ENCODE data around the gene GGT5.

The GGT5 gene

GRCh38 chr22:24179478-24180210 is 65.2 kb downstream of the GGT5 start:
- TF ChIP-seq NFRKB (IDR thresholded peaks at IDR 0.05) (no peak), BHLHE40 (IDR thresholded peaks at IDR 0.05; ENCODE audit: borderline replicate concordance) (no peak), ELF4 (IDR thresholded peaks at IDR 0.05) (no peak), CTBP1 (IDR thresholded peaks at IDR 0.05; ENCODE audit: borderline replicate concordance) (no peak), FOXA1 (IDR thresholded peaks at IDR 0.05) (no peak), FOXM1 (IDR thresholded peaks at IDR 0.05; ENCODE audit: borderline replicate concordance) (no peak), SUZ12 (IDR thresholded peaks at IDR 0.05) (no peak), SP1 (IDR thresholded peaks at IDR 0.05) (no peak), HDGF (IDR thresholded peaks at IDR 0.05; ENCODE audit: borderline replicate concordance) (no peak), FOXK2 (IDR thresholded peaks at IDR 0.05) (no peak), LEF1 (IDR thresholded peaks at IDR 0.05; ENCODE audit: borderline replicate concordance) (no peak), ARNT (IDR thresholded peaks at IDR 0.05) (no peak), L3MBTL2 (conservative IDR thresholded peaks at IDR 0.05) (no peak), PKNOX1 (IDR thresholded peaks at IDR 0.05) (no peak), ZNF384 (IDR thresholded peaks at IDR 0.05) (no peak), TARDBP (IDR thresholded peaks at IDR 0.05) (no peak)
- CTCF ChIA-PET = interaction anchor here (0.8 to 1.1 kb wide), 3 partner anchors 10 to 68 kb away, joined by 3 to 7 read pairs (median 4); no protein-coding TSS in a partner anchor
- POLR2A ChIA-PET = interaction anchor here (1.1 kb wide), 1 partner anchor 90 kb away, joined by 3 read pairs; no protein-coding TSS in a partner anchor
- DNase-seq (ENCODE audit: extremely low spot score) = no peak

- DNase-seq (ENCODE audit: extremely low spot score) = peak; percentile 60
- TF ChIP-seq FOXA1 (IDR thresholded peaks at IDR 0.05) (no peak), LEF1 (IDR thresholded peaks at IDR 0.05; ENCODE audit: borderline replicate concordance) (no peak), SP1 (IDR thresholded peaks at IDR 0.05) (no peak), BHLHE40 (IDR thresholded peaks at IDR 0.05; ENCODE audit: borderline replicate concordance) (no peak), NFRKB (IDR thresholded peaks at IDR 0.05) (no peak), L3MBTL2 (conservative IDR thresholded peaks at IDR 0.05) (no peak), HDGF (IDR thresholded peaks at IDR 0.05; ENCODE audit: borderline replicate concordance) (no peak), CTBP1 (IDR thresholded peaks at IDR 0.05; ENCODE audit: borderline replicate concordance) (no peak), FOXK2 (IDR thresholded peaks at IDR 0.05) (no peak), ELF4 (IDR thresholded peaks at IDR 0.05) (no peak), FOXM1 (IDR thresholded peaks at IDR 0.05; ENCODE audit: borderline replicate concordance) (no peak), PKNOX1 (IDR thresholded peaks at IDR 0.05) (no peak), SUZ12 (IDR thresholded peaks at IDR 0.05) (no peak)
- ChIA-PET POLR2A (no interaction called here), CTCF (interaction anchor here (0.8 to 1.1 kb wide), 3 partner anchors 11 to 69 kb away, joined by 3 to 7 read pairs (median 4); no protein-coding TSS in a partner anchor)
Observed at GRCh38 chr22:24178502-24179440, 66.1 kb downstream of the GGT5 start.

- POLR2A ChIA-PET = no interaction called here
- TF ChIP-seq TARDBP (IDR thresholded peaks at IDR 0.05) (no peak), FOXM1 (IDR thresholded peaks at IDR 0.05; ENCODE audit: borderline replicate concordance) (no peak), ARNT (IDR thresholded peaks at IDR 0.05) (no peak), NFRKB (IDR thresholded peaks at IDR 0.05) (no peak), FOXA1 (IDR thresholded peaks at IDR 0.05) (no peak), FOXK2 (IDR thresholded peaks at IDR 0.05) (no peak), L3MBTL2 (conservative IDR thresholded peaks at IDR 0.05) (no peak), CTBP1 (IDR thresholded peaks at IDR 0.05; ENCODE audit: borderline replicate concordance) (no peak), SUZ12 (IDR thresholded peaks at IDR 0.05) (no peak), BHLHE40 (IDR thresholded peaks at IDR 0.05; ENCODE audit: borderline replicate concordance) (no peak), ZNF384 (IDR thresholded peaks at IDR 0.05) (no peak), HDGF (IDR thresholded peaks at IDR 0.05; ENCODE audit: borderline replicate concordance) (no peak), SP1 (IDR thresholded peaks at IDR 0.05) (no peak)
Observed at GRCh38 chr22:24178021-24178431, 66.9 kb downstream of the GGT5 start.

GRCh38 chr22:24177456-24177855 is 67.4 kb downstream of the GGT5 start:
- ChIA-PET POLR2A (interaction anchor here (0.6 kb wide), 1 partner anchor 47 kb away, joined by 3 read pairs; no protein-coding TSS in a partner anchor), CTCF (no interaction called here)
- TF ChIP-seq LEF1 (IDR thresholded peaks at IDR 0.05; ENCODE audit: borderline replicate concordance) (no peak), ELF4 (IDR thresholded peaks at IDR 0.05) (no peak), BHLHE40 (IDR thresholded peaks at IDR 0.05; ENCODE audit: borderline replicate concordance) (no peak)
- no peak for DNase-seq (ENCODE audit: extremely low spot score)

More at GRCh38 chr22:24178021-24178431, 66.9 kb downstream of the GGT5 start:
- CTCF ChIA-PET = no interaction called here
- no peak for DNase-seq (ENCODE audit: extremely low spot score)

- TF ChIP-seq PKNOX1 (IDR thresholded peaks at IDR 0.05) (no peak), HDGF (IDR thresholded peaks at IDR 0.05; ENCODE audit: borderline replicate concordance) (no peak), ELF4 (IDR thresholded peaks at IDR 0.05) (no peak), FOXA1 (IDR thresholded peaks at IDR 0.05) (no peak), FOXM1 (IDR thresholded peaks at IDR 0.05; ENCODE audit: borderline replicate concordance) (no peak), TARDBP (IDR thresholded peaks at IDR 0.05) (no peak), SUZ12 (IDR thresholded peaks at IDR 0.05) (no peak), FOXK2 (IDR thresholded peaks at IDR 0.05) (no peak), SP1 (IDR thresholded peaks at IDR 0.05) (no peak), ZNF384 (IDR thresholded peaks at IDR 0.05) (no peak), CTBP1 (IDR thresholded peaks at IDR 0.05; ENCODE audit: borderline replicate concordance) (no peak), L3MBTL2 (conservative IDR thresholded peaks at IDR 0.05) (no peak), ARNT (IDR thresholded peaks at IDR 0.05) (no peak), LEF1 (IDR thresholded peaks at IDR 0.05; ENCODE audit: borderline replicate concordance) (no peak)
- POLR2A ChIA-PET = interaction anchor here (0.6 kb wide), 1 partner anchor 47 kb away, joined by 3 read pairs; no protein-coding TSS in a partner anchor
- DNase-seq (ENCODE audit: extremely low spot score) = no peak
- CTCF ChIA-PET = interaction anchor here (0.5 to 0.8 kb wide), 2 partner anchors 11 to 600 kb away, joined by 3 read pairs; no protein-coding TSS in a partner anchor
Observed at GRCh38 chr22:24177045-24177444, 67.8 kb downstream of the GGT5 start.

Data from HEK293T (cell line).